Karpas-422 (cell line): Measurements from ENCODE around the gene GRK3. TPM values are rescaled to one million over a fixed set of nuclear protein-coding genes. Genes with fewer than 3 reads are reported as not detected.

ENCODE experiments used
- DNase-seq: peaks from one replicate; pipeline ENCODE4 v3.0.0-alpha.2; 2015
- H2AFZ ChIP-seq: fragments of 200-600 bp; sonication (generic); 2 replicates; pipeline ENCODE4 v1.6.1; 2014; ENCODE audit warnings: antibody characterized with exemption, low read length, mixed read lengths
- H3K27ac ChIP-seq: fragments of 200-600 bp; sonication (generic); 2 replicates; pipeline ENCODE4 v1.5.1; 2014; ENCODE audit warnings: mild to moderate bottlenecking, low read length, moderate library complexity
- H3K27me3 ChIP-seq: fragments of 200-600 bp; sonication (generic); 2 replicates; pipeline ENCODE4 v1.6.1; 2014; ENCODE audit warnings: low read length, mixed read lengths
- H3K36me3 ChIP-seq: fragments of 200-600 bp; sonication (generic); 2 replicates; pipeline ENCODE4 v1.6.1; 2014; ENCODE audit warnings: low read length, mixed read lengths; ENCODE audit not compliant: insufficient read depth
- H3K4me1 ChIP-seq: fragments of 200-600 bp; sonication (generic); 2 replicates; pipeline ENCODE4 v1.6.1; 2014; ENCODE audit warnings: mild to moderate bottlenecking, low read length, mixed read lengths
- H3K4me2 ChIP-seq: fragments of 200-600 bp; sonication (generic); 2 replicates; pipeline ENCODE4 v1.6.1; 2014; ENCODE audit warnings: low read length, low read depth, mild to moderate bottlenecking; ENCODE audit not compliant: poor library complexity, severe bottlenecking
- H3K4me3 ChIP-seq: fragments of 200-600 bp; sonication (generic); 2 replicates; pipeline ENCODE4 v1.5.1; 2014; ENCODE audit warnings: mild to moderate bottlenecking, antibody characterized with exemption, low read length, mixed read lengths
- H3K79me2 ChIP-seq: fragments of 200-600 bp; sonication (generic); 2 replicates; pipeline ENCODE4 v1.6.1; 2014; ENCODE audit warnings: mild to moderate bottlenecking, low read length, mixed read lengths
- H3K9ac ChIP-seq: fragments of 200-600 bp; sonication (generic); 2 replicates; pipeline ENCODE4 v1.6.0; 2014; ENCODE audit warnings: low read length
- H3K9me2 ChIP-seq: fragments of 200-600 bp; sonication (generic), shearing (Covaris generic); replicated peaks from 2 replicates; pipeline ENCODE4 v1.6.0; 2014; ENCODE audit warnings: mild to moderate bottlenecking, low read length, moderate library complexity; ENCODE audit not compliant: insufficient read depth
- H3K9me3 ChIP-seq: fragments of 300-700, 200-600 bp; sonication (generic); 2 replicates; pipeline ENCODE4 v1.6.1; 2014; ENCODE audit warnings: low read length, mixed read lengths
- H4K20me1 ChIP-seq: fragments of 200-600 bp; sonication (generic); 2 replicates; pipeline ENCODE4 v1.6.1; 2014; ENCODE audit warnings: mild to moderate bottlenecking, antibody characterized with exemption, low read length, low read depth; ENCODE audit not compliant: insufficient read depth
- total RNA-seq: library from RNA; depleted of rRNA; stranded (reverse); fragments of >200 nt; shearing (Covaris generic); gene quantifications from 2 replicates; pipeline ENCODE4 v1.2.3, GENCODE V29; 2014; ENCODE audit warnings: low replicate concordance

The GRK3 gene
- total RNA-seq, 1 experiment from 2014 or later = 2.0 TPM

GRCh38 chr22:25626624-25626990 is 62.1 kb downstream of the GRK3 start:
- H3K9me2 ChIP-seq = no peaks in the 10 kb centered on the region
- H3K79me2 ChIP-seq = no peaks in the 10 kb centered on the region
- no peaks in the 10 kb centered on the region for H3K27me3 ChIP-seq
- H3K4me3 ChIP-seq = no peak overlapping the region
- peak overlapping the region; percentile 9 for H3K4me2 ChIP-seq
- no peak overlapping the region for H2AFZ ChIP-seq
- H3K9me3 ChIP-seq = no peaks in the 10 kb centered on the region
- H3K36me3 ChIP-seq = no peaks in the 10 kb centered on the region
- no peak for DNase-seq
- no peak overlapping the region for H3K27ac ChIP-seq
- H4K20me1 ChIP-seq = no peaks in the 10 kb centered on the region
- peaks cover 8% of the 10 kb centered on the region for H3K4me1 ChIP-seq
- H3K9ac ChIP-seq = no peak overlapping the region

GRCh38 chr22:25627271-25627852 is 62.9 kb downstream of the GRK3 start:
- H3K4me2 ChIP-seq = no peak overlapping the region
- no peaks in the 10 kb centered on the region for H3K9me3 ChIP-seq
- H3K9me2 ChIP-seq = no peaks in the 10 kb centered on the region
- H3K9ac ChIP-seq = no peak overlapping the region
- DNase-seq = no peak
- no peak overlapping the region for H3K27ac ChIP-seq
- peaks cover 8% of the 10 kb centered on the region for H3K4me1 ChIP-seq
- no peak overlapping the region for H2AFZ ChIP-seq
- no peaks in the 10 kb centered on the region for H3K27me3 ChIP-seq
- no peaks in the 10 kb centered on the region for H3K79me2 ChIP-seq
- no peaks in the 10 kb centered on the region for H3K36me3 ChIP-seq
- H4K20me1 ChIP-seq = no peaks in the 10 kb centered on the region
- no peak overlapping the region for H3K4me3 ChIP-seq

GRCh38 chr22:25628494-25628893 is 64.0 kb downstream of the GRK3 start:
- no peak overlapping the region for H3K4me2 ChIP-seq
- no peaks in the 10 kb centered on the region for H3K79me2 ChIP-seq
- no peaks in the 10 kb centered on the region for H3K9me3 ChIP-seq
- H3K4me3 ChIP-seq = no peak overlapping the region
- H3K9me2 ChIP-seq = no peaks in the 10 kb centered on the region
- H3K9ac ChIP-seq = no peak overlapping the region
- H3K27me3 ChIP-seq = no peaks in the 10 kb centered on the region
- H3K4me1 ChIP-seq = peaks cover 8% of the 10 kb centered on the region
- DNase-seq = no peak
- H3K36me3 ChIP-seq = no peaks in the 10 kb centered on the region
- H3K27ac ChIP-seq = no peak overlapping the region
- no peaks in the 10 kb centered on the region for H4K20me1 ChIP-seq
- H2AFZ ChIP-seq = no peak overlapping the region

- Histone ChIP-seq H3K4me3 (no peak overlapping the region), H3K27ac (no peak overlapping the region), H3K4me1 (peaks cover 8% of the 10 kb centered on the region), H3K9me3 (no peaks in the 10 kb centered on the region), H4K20me1 (no peaks in the 10 kb centered on the region), H3K36me3 (no peaks in the 10 kb centered on the region), H3K27me3 (no peaks in the 10 kb centered on the region), H3K4me2 (no peak overlapping the region), H3K9me2 (no peaks in the 10 kb centered on the region), H3K79me2 (no peaks in the 10 kb centered on the region), H3K9ac (no peak overlapping the region), H2AFZ (no peak overlapping the region)
- no peak for DNase-seq
Measured at GRCh38 chr22:25629613-25630012, 65.1 kb downstream of the GRK3 start.

GRCh38 chr22:25630447-25630846 is 66.0 kb downstream of the GRK3 start:
- no peak overlapping the region for H3K27ac ChIP-seq
- no peak overlapping the region for H2AFZ ChIP-seq
- no peak for DNase-seq
- H3K27me3 ChIP-seq = no peaks in the 10 kb centered on the region
- peaks cover 8% of the 10 kb centered on the region for H3K4me1 ChIP-seq
- no peaks in the 10 kb centered on the region for H4K20me1 ChIP-seq
- no peak overlapping the region for H3K4me3 ChIP-seq
- no peak overlapping the region for H3K4me2 ChIP-seq
- no peaks in the 10 kb centered on the region for H3K9me3 ChIP-seq
- H3K79me2 ChIP-seq = no peaks in the 10 kb centered on the region
- no peaks in the 10 kb centered on the region for H3K36me3 ChIP-seq
- H3K9ac ChIP-seq = no peak overlapping the region
- H3K9me2 ChIP-seq = no peaks in the 10 kb centered on the region

- no peak for DNase-seq
- Histone ChIP-seq H3K36me3 (no peaks in the 10 kb centered on the region), H3K9me2 (no peaks in the 10 kb centered on the region), H3K79me2 (no peaks in the 10 kb centered on the region), H2AFZ (no peak overlapping the region), H4K20me1 (no peaks in the 10 kb centered on the region), H3K4me2 (no peak overlapping the region), H3K4me1 (no peaks in the 10 kb centered on the region), H3K9me3 (no peaks in the 10 kb centered on the region), H3K4me3 (no peak overlapping the region), H3K27ac (no peak overlapping the region), H3K27me3 (no peaks in the 10 kb centered on the region), H3K9ac (no peak overlapping the region)
Measured at GRCh38 chr22:25636323-25636722, 71.8 kb downstream of the GRK3 start.

GRCh38 chr22:25637032-25637431 is 72.6 kb downstream of the GRK3 start:
- H3K4me2 ChIP-seq = no peak overlapping the region
- no peaks in the 10 kb centered on the region for H3K36me3 ChIP-seq
- no peak overlapping the region for H3K4me3 ChIP-seq
- no peaks in the 10 kb centered on the region for H3K27me3 ChIP-seq
- H3K9me2 ChIP-seq = no peaks in the 10 kb centered on the region
- no peaks in the 10 kb centered on the region for H3K4me1 ChIP-seq
- no peak for DNase-seq
- H3K9me3 ChIP-seq = no peaks in the 10 kb centered on the region
- H3K27ac ChIP-seq = no peak overlapping the region
- H3K9ac ChIP-seq = no peak overlapping the region
- no peak overlapping the region for H2AFZ ChIP-seq
- no peaks in the 10 kb centered on the region for H4K20me1 ChIP-seq
- H3K79me2 ChIP-seq = no peaks in the 10 kb centered on the region

- H3K27me3 ChIP-seq = no peaks in the 10 kb centered on the region
- H3K9ac ChIP-seq = no peak overlapping the region
- H3K4me3 ChIP-seq = no peak overlapping the region
- H3K9me2 ChIP-seq = no peaks in the 10 kb centered on the region
- no peaks in the 10 kb centered on the region for H3K79me2 ChIP-seq
- H4K20me1 ChIP-seq = no peaks in the 10 kb centered on the region
- no peaks in the 10 kb centered on the region for H3K4me1 ChIP-seq
- H3K36me3 ChIP-seq = no peaks in the 10 kb centered on the region
- no peak overlapping the region for H3K27ac ChIP-seq
- no peak overlapping the region for H2AFZ ChIP-seq
- H3K9me3 ChIP-seq = no peaks in the 10 kb centered on the region
- no peak for DNase-seq
- H3K4me2 ChIP-seq = no peak overlapping the region
Measured at GRCh38 chr22:25637672-25638071, 73.2 kb downstream of the GRK3 start.

GRCh38 chr22:25638638-25639037 is 74.2 kb downstream of the GRK3 start:
- H3K36me3 ChIP-seq = no peaks in the 10 kb centered on the region
- no peaks in the 10 kb centered on the region for H3K79me2 ChIP-seq
- no peaks in the 10 kb centered on the region for H3K27me3 ChIP-seq
- H3K4me3 ChIP-seq = no peak overlapping the region
- H4K20me1 ChIP-seq = no peaks in the 10 kb centered on the region
- no peak for DNase-seq
- H3K9me3 ChIP-seq = no peaks in the 10 kb centered on the region
- H3K9ac ChIP-seq = no peak overlapping the region
- peaks cover 8% of the 10 kb centered on the region for H3K4me1 ChIP-seq
- H3K4me2 ChIP-seq = no peak overlapping the region
- no peak overlapping the region for H3K27ac ChIP-seq
- no peaks in the 10 kb centered on the region for H3K9me2 ChIP-seq
- no peak overlapping the region for H2AFZ ChIP-seq
